ENCODE results near the gene NKD1.

The NKD1 gene

DNA sequence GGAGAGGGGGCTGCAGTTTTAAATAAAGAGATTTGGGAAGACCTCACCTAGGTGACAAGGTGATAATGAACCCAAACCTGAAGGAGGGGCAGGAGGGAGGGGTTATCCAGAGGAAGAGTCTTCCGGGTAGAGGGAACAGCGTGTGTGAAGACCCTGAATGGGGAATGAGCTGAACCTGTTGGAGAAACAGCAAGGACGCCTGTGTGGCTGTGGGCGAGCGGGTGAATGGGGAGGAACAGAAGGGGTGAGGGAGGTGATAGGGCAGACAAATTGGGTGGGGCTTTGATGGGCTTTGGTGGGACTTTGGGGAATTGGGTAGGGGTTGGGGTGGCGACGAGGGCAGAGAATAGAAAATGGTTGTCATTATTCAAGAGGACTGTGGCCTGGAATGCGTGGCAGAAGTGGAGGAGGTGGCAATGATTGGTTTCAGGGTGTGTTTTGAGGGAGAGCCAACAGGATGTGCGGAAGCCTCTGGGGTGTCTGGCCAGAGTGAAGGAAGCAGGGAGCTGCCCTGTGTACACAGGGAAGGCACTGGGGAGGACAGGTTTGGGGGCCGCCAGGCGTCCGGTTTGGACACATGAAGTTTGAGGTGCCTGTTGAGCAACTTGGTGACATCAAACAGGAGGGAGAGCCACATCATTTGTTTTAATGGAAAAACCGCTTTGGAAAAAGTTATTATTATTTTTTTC, 48.7 kb downstream of the NKD1 start:
- no peak for DNase-seq (ENCODE audit: low read depth)
- TF ChIP-seq, protein P1, sequence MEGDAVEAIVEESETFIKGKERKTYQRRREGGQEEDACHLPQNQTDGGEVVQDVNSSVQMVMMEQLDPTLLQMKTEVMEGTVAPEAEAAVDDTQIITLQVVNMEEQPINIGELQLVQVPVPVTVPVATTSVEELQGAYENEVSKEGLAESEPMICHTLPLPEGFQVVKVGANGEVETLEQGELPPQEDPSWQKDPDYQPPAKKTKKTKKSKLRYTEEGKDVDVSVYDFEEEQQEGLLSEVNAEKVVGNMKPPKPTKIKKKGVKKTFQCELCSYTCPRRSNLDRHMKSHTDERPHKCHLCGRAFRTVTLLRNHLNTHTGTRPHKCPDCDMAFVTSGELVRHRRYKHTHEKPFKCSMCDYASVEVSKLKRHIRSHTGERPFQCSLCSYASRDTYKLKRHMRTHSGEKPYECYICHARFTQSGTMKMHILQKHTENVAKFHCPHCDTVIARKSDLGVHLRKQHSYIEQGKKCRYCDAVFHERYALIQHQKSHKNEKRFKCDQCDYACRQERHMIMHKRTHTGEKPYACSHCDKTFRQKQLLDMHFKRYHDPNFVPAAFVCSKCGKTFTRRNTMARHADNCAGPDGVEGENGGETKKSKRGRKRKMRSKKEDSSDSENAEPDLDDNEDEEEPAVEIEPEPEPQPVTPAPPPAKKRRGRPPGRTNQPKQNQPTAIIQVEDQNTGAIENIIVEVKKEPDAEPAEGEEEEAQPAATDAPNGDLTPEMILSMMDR (IDR thresholded peaks at IDR 0.05; ENCODE audit: low read depth, low read length, missing control alignments) = no peak
- H3K4me3 ChIP-seq (ENCODE audit: low read depth, low read length) = no peak overlapping the region
- in situ Hi-C loops (cut with HindIII; ENCODE audit: low sequenced_read_pairs) = no loop called here

DNA sequence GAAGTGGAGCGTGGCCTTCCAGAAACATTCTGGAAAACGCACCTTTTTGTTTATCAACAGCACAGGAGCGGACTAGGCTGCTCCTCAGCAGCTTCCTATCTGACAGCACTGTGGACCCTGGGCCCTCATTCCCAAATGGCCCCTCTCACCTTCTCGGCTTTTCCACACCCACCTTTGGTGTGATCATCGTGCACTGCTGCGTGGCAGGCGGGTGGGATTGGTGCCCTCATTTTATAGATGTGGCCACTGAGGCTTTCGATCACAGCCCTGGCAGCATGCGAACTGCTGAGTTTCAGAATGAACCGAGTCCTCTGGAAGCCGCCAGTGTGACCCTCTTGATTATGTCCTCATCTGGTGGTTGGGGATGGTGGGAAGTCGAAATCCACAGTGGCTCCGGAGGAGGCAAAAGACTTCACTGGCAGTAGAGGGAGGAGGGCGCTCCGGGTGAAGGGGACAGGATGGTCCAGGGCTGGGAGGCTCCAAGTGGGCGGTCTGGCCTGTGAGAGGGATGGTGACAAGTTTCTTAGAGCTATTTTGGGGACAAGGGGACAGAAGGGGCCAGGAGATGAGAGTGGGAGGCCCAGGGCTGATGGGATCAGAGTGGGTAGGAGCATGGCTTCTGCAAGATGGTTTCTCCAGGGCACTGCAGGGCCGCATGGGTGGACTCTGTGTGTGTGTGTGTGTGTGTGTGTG, 49.5 kb downstream of the NKD1 start:
- H3K4me3 ChIP-seq (ENCODE audit: low read depth, low read length) = no peak overlapping the region
- in situ Hi-C loops (cut with HindIII; ENCODE audit: low sequenced_read_pairs) = no loop called here
- DNase-seq (ENCODE audit: low read depth) = no peak
- TF ChIP-seq, protein P1 (IDR thresholded peaks at IDR 0.05; ENCODE audit: low read depth, low read length, missing control alignments) = no peak

DNA sequence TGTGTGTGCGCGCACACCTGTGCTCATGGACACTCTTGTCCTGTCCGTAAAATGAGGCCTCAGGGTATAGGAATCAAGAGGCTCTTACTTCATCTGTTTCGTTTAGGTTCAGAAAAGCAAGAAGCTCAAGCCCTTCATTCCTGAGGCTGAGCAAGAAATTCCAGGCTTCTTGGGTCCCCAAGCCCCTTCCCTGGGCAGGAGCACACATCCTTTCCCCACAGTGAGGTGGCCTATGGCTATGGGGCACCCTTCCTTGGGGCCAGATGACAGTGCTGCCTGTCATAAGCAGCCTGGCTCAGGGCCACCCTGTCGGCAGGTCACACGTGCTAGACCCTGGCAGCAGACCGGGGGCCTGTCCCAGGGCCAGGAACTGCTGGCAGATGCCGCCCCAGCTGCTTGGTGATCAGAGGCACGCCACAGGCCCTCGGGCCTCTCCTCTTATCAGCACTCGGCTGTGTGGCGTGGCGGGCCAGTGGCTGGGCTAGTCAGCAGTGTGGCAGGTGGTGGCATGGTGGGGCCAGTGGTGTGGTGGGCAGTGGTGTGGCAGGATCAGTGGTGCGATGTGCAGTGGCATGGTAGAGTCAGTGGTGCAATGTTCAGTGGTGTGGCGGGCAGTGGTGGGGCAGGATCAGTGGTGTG, 50.2 kb downstream of the NKD1 start:
- TF ChIP-seq, protein P1 (IDR thresholded peaks at IDR 0.05; ENCODE audit: low read depth, low read length, missing control alignments) = no peak
- H3K4me3 ChIP-seq (ENCODE audit: low read depth, low read length) = no peak overlapping the region
- in situ Hi-C loops (cut with HindIII; ENCODE audit: low sequenced_read_pairs) = no loop called here
- no peak for DNase-seq (ENCODE audit: low read depth)

DNA sequence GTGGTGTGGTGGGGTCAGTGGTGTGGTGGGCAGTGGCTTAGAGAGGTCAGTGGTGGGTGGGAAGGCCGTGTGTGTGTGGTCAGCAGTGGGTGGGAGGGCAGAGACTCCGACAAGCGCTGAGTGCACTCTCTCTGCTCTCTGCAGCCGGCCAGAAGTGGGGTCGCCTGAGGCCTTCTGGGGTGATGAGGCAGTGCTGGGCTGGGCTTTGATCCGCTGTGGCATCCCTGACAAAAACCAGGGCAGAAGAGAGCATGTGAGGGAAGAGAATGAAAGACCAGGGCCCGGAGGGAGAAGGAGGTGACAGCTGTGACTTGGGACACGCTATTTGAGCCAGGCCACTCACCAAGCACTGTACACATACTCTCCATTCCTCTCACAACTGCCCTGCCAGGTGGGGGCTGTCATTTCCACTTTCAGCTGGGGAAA, 50.8 kb downstream of the NKD1 start:
- no peak overlapping the region for H3K4me3 ChIP-seq (ENCODE audit: low read depth, low read length)
- DNase-seq (ENCODE audit: low read depth) = no peak
- TF ChIP-seq, protein P1 (IDR thresholded peaks at IDR 0.05; ENCODE audit: low read depth, low read length, missing control alignments) = no peak
- in situ Hi-C loops (cut with HindIII; ENCODE audit: low sequenced_read_pairs) = no loop called here

DNA sequence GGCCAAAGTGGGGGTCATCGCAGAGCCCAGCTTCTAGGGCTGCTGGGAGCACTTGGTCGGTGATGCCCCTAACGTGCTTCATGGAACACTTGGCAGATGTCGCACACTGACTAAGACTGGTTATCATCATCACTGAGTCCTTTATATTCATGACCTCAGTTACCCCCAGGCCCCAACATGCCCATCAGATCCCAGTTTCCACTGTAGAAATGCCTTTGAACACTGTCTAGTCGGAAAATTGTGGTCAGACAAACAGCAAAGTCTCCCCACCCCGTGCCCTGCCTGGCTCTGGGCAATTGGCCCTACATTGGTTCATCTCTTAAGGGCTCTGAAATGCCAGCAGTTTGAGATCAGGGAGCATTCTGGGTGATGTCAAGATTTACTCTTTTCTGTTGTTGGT, 51.3 kb downstream of the NKD1 start:
- TF ChIP-seq, protein P1 (IDR thresholded peaks at IDR 0.05; ENCODE audit: low read depth, low read length, missing control alignments) = no peak
- DNase-seq (ENCODE audit: low read depth) = no peak
- in situ Hi-C loops (cut with HindIII; ENCODE audit: low sequenced_read_pairs) = no loop called here
- H3K4me3 ChIP-seq (ENCODE audit: low read depth, low read length) = no peak overlapping the region

DNA sequence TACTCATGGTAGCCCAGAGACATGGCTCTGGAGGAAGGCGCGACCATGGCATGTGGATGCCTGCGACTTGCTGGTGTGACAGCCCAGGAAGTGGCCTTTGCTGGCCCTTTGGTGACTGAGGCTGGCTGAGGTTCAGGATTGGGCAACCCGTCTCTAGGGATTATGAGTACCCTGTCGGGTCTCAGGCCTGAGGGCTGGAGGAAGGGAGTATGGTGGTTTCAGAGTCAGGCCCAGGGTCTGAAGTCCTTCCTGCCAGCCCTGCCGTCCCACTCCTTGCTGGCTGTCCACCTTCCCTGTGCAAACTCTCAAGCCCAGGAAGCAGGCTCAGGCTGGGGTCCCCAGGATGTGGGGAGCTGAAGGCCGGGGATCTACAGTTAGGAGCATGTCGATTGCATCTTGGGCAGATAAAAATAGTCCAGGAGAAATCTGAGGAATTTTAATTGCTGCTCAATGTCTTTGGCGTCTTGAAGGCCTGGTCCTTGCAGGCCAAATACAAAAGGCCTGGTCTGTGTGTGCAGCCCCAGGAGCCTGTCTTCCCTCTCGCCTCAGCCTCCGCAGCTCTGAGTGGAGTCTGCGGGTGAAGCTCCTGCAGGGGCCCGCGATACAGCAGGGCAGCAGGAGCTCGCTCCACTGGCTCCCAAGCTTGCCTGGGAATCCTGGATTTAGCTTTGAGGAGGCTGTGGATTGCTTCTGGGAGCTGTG, 52.5 kb downstream of the NKD1 start:
- TF ChIP-seq, protein P1 (IDR thresholded peaks at IDR 0.05; ENCODE audit: low read depth, low read length, missing control alignments) = no peak
- DNase-seq (ENCODE audit: low read depth) = no peak
- H3K4me3 ChIP-seq (ENCODE audit: low read depth, low read length) = no peak overlapping the region
- in situ Hi-C loops (cut with HindIII; ENCODE audit: low sequenced_read_pairs) = no loop called here

Data from astrocyte of the cerebellum (primary cell).